GM21528 (cell line): ENCODE results near the gene ZC3H15.
"Not testable (repeated sequence)": the region's sequence is repeated elsewhere in the genome, so short reads cannot be mapped to it uniquely, and the experiment has no call there.

Source experiments
- ATAC-seq: cut with Tn5 transposase; IDR thresholded peaks from one replicate; pipeline ENCODE4 v1.9.1; 2021; ENCODE audit warnings: mild to moderate bottlenecking, moderate library complexity; ENCODE audit not compliant: unreplicated experiment, low FRiP score

Gene ZC3H15

GRCh38 chr2:186485871-186486650 lies at the start of gene ZC3H15:
Gene ZC3H15 (plus strand): TSS chr2:186486260. CDS start chr2:186486383, 123 bp downstream.
- ATAC-seq: peak; percentile 85

GRCh38 chr2:186437719-186438118 lies 48.3 kb upstream of the ZC3H15 start:
- no peak for ATAC-seq

- not testable (repeated sequence) for ATAC-seq
Measured at GRCh38 chr2:186439673-186440095, 46.4 kb upstream of the ZC3H15 start.

GRCh38 chr2:186440506-186440905 lies 45.6 kb upstream of the ZC3H15 start:
- ATAC-seq: no peak

- ATAC-seq: no peak
Measured at GRCh38 chr2:186442885-186443284, 43.2 kb upstream of the ZC3H15 start.

GRCh38 chr2:186443851-186444250 lies 42.2 kb upstream of the ZC3H15 start:
- no peak for ATAC-seq

GRCh38 chr2:186445506-186445905 lies 40.6 kb upstream of the ZC3H15 start:
- no peak for ATAC-seq

GRCh38 chr2:186455613-186456012 lies 30.4 kb upstream of the ZC3H15 start:
- ATAC-seq: no peak

- ATAC-seq: no peak
Measured at GRCh38 chr2:186456941-186457340, 29.1 kb upstream of the ZC3H15 start.

GRCh38 chr2:186457908-186458307 lies 28.2 kb upstream of the ZC3H15 start:
- no peak for ATAC-seq

GRCh38 chr2:186459009-186459408 lies 27.1 kb upstream of the ZC3H15 start:
- ATAC-seq: no peak

- ATAC-seq: peak; percentile 76
Measured at GRCh38 chr2:186460465-186460864, 25.6 kb upstream of the ZC3H15 start.

- no peak for ATAC-seq
Measured at GRCh38 chr2:186466743-186467142, 19.3 kb upstream of the ZC3H15 start.

- ATAC-seq: no peak
Measured at GRCh38 chr2:186467421-186467820, 18.6 kb upstream of the ZC3H15 start.

GRCh38 chr2:186472722-186473493 lies 13.2 kb upstream of the ZC3H15 start:
- not testable (repeated sequence) for ATAC-seq

- ATAC-seq: peak; percentile 73
Measured at GRCh38 chr2:186474239-186474638, 11.8 kb upstream of the ZC3H15 start.

- no peak for ATAC-seq
Measured at GRCh38 chr2:186477790-186478189, 8.3 kb upstream of the ZC3H15 start.

- no peak for ATAC-seq
Measured at GRCh38 chr2:186480991-186481390, 5.1 kb upstream of the ZC3H15 start.

GRCh38 chr2:186484062-186484735 lies 1.9 kb upstream of the ZC3H15 start:
- ATAC-seq: no peak

- ATAC-seq: no peak
Measured at GRCh38 chr2:186485576-186485870, 537 bp upstream of the ZC3H15 start.
